SK-N-SH (cell line): Measurements from ENCODE around the gene BAIAP3. TPM values are rescaled to one million over a fixed set of nuclear protein-coding genes. Genes with fewer than 3 reads are reported as not detected.

Experiments used
- CTCF ChIA-PET: fragments of 300-600, 350-600 bp; formaldehyde crosslinking; extraction: SDS; loops from one replicate; lab custom pipeline; 2021; lab: Yijun Ruan, JAX
- POLR2A ChIA-PET: fragments of 350-600 bp; sonication (Branson Sonifier 250); formaldehyde crosslinking; extraction: SDS; loops from one replicate; lab custom pipeline; 2020; ENCODE audit warnings: antibody characterized with exemption, inconsistent platforms; lab: Yijun Ruan, JAX
- DNase-seq: peaks from one replicate; pipeline ENCODE4 v3.0.0; 2012
- H2AFZ ChIP-seq: fragments of 200-600 bp; sonication (generic); 2 replicates; pipeline ENCODE4 v1.8.1; 2016; ENCODE audit warnings: antibody characterized with exemption, mild to moderate bottlenecking, low read depth
- H3F3A ChIP-seq: fragments of 200-600 bp; sonication (generic); replicated peaks from 2 replicates; pipeline ENCODE3; 2016; ENCODE audit warnings: antibody characterized with exemption, mild to moderate bottlenecking; ENCODE audit not compliant: insufficient read depth
- H3K27ac ChIP-seq, 2 experiments: fragments of 200-500 bp in 1 of 2; fragments of 200-600 bp in 1 of 2; sonication (Bioruptor generic) in 1 of 2; sonication (generic), shearing (Covaris generic) in 1 of 2; 2 replicates each; pipeline versions ENCODE4 v1.5.1 to v1.6.1; 2014 to 2016; ENCODE audit warnings: low read depth in 2 of 2, inconsistent platforms in 1 of 2, low read length in 1 of 2, mild to moderate bottlenecking in 1 of 2, mixed read lengths in 1 of 2
- H3K27me3 ChIP-seq: fragments of 200-600 bp; sonication (generic), shearing (Covaris generic); 2 replicates; pipeline ENCODE4 v1.6.1; 2016; ENCODE audit warnings: mixed run types; ENCODE audit not compliant: insufficient read depth
- H3K36me3 ChIP-seq, 2 experiments: fragments of 200-500 bp in 1 of 2; fragments of 200-600 bp in 1 of 2; sonication (Bioruptor generic) in 1 of 2; sonication (generic) in 1 of 2; replicated peaks in 1 of 2; 2 replicates each; pipeline versions ENCODE3 to v1.5.1; 2014 to 2016; ENCODE audit warnings: low read length in 1 of 2, mild to moderate bottlenecking in 1 of 2; ENCODE audit not compliant: insufficient read depth in 2 of 2, control insufficient read depth in 1 of 2
- H3K4me1 ChIP-seq, 2 experiments: fragments of 200-500 bp in 1 of 2; fragments of 200-600 bp in 1 of 2; sonication (Bioruptor generic) in 1 of 2; sonication (generic), shearing (Covaris generic) in 1 of 2; 2 replicates each; pipeline versions ENCODE4 v1.5.1 to v1.6.1; 2014 to 2016; ENCODE audit warnings: low read depth in 1 of 2, low read length in 1 of 2, mixed run types in 1 of 2; ENCODE audit not compliant: insufficient read depth in 2 of 2, control insufficient read depth in 1 of 2
- H3K4me2 ChIP-seq: fragments of 200-600 bp; sonication (generic), shearing (Covaris generic); 2 replicates; pipeline ENCODE4 v1.6.1; 2017; ENCODE audit warnings: mixed run types
- H3K4me3 ChIP-seq, 2 experiments: fragments of 200-500 bp in 1 of 2; fragments of 200-600 bp in 1 of 2; sonication (Bioruptor generic) in 1 of 2; sonication (generic), shearing (Covaris generic) in 1 of 2; 2 replicates each; pipeline versions ENCODE4 v1.5.1 to v1.8.1; 2014 to 2016; ENCODE audit warnings: low read depth in 2 of 2, inconsistent platforms in 1 of 2, low read length in 1 of 2, mild to moderate bottlenecking in 1 of 2, mixed read lengths in 1 of 2, moderate library complexity in 1 of 2
- H3K79me2 ChIP-seq: fragments of 200-600 bp; sonication (generic); 2 replicates; pipeline ENCODE4 v1.8.1; 2017; ENCODE audit warnings: mild to moderate bottlenecking; ENCODE audit not compliant: insufficient read depth
- H3K9ac ChIP-seq: fragments of 200-600 bp; sonication (generic); 2 replicates; pipeline ENCODE4 v1.6.1; 2017; ENCODE audit warnings: mixed run types
- H3K9me2 ChIP-seq: fragments of 200-600 bp; sonication (generic); 2 replicates; pipeline ENCODE4 v1.6.1; 2017; ENCODE audit warnings: mixed run types
- H3K9me3 ChIP-seq: fragments of 200-600 bp; sonication (generic); 2 replicates; pipeline ENCODE4 v1.6.1; 2017; ENCODE audit warnings: mixed run types, mild to moderate bottlenecking, moderate library complexity
- H4K20me1 ChIP-seq: fragments of 200-600 bp; sonication (generic); 2 replicates; pipeline ENCODE4 v1.6.1; 2017; ENCODE audit warnings: mild to moderate bottlenecking, mixed run types; ENCODE audit not compliant: insufficient read depth
- ELF1 ChIP-seq: IDR thresholded peaks from 2 replicates; pipeline ENCODE4 v1.4.0; 2012
- FOXM1 ChIP-seq: IDR thresholded peaks from 2 replicates; pipeline ENCODE4 v1.4.0; 2012; ENCODE audit warnings: low read depth, mild to moderate bottlenecking
- JUND ChIP-seq: IDR thresholded peaks from 2 replicates; pipeline ENCODE4 v1.4.0; 2012
- MXI1 ChIP-seq: IDR thresholded peaks from 2 replicates; pipeline ENCODE4 v1.6.1; 2012; ENCODE audit warnings: mild to moderate bottlenecking, low read depth, low read length, improper control_type of control experiment
- NFIC ChIP-seq: IDR thresholded peaks from 2 replicates; pipeline ENCODE4 v1.4.0; 2012; ENCODE audit warnings: borderline replicate concordance
- NRF1 ChIP-seq: IDR thresholded peaks from 2 replicates; pipeline ENCODE4 v1.6.1; 2012; ENCODE audit warnings: low read depth, mild to moderate bottlenecking, low read length
- POLR2AphosphoS5 ChIP-seq: IDR thresholded peaks from 2 replicates; pipeline ENCODE4 v1.6.1; 2012; ENCODE audit warnings: low read depth, low read length
- RAD21 ChIP-seq: IDR thresholded peaks from 2 replicates; pipeline ENCODE4 v1.6.1; 2012; ENCODE audit warnings: mild to moderate bottlenecking, low read length
- RCOR1 ChIP-seq: fragments of 150-350 bp; IDR thresholded peaks from 2 replicates; pipeline ENCODE4 v1.6.1; 2017; ENCODE audit warnings: antibody characterized with exemption, low read length
- RFX5 ChIP-seq: IDR thresholded peaks from 2 replicates; pipeline ENCODE4 v1.6.1; 2012; ENCODE audit warnings: mild to moderate bottlenecking, improper control_type of control experiment, low read length
- SMC3 ChIP-seq: IDR thresholded peaks from 2 replicates; pipeline ENCODE4 v1.6.1; 2012; ENCODE audit warnings: low read depth, low read length, improper control_type of control experiment
- TAF1 ChIP-seq: IDR thresholded peaks from 2 replicates; pipeline ENCODE4 v1.6.1; 2012; ENCODE audit warnings: low read depth, mild to moderate bottlenecking, low read length, moderate library complexity, borderline replicate concordance
- TCF12 ChIP-seq: IDR thresholded peaks from 2 replicates; pipeline ENCODE4 v1.4.0; 2012
- YY1 ChIP-seq: IDR thresholded peaks from 2 replicates; pipeline ENCODE4 v1.4.0; 2012; ENCODE audit warnings: low read depth, mild to moderate bottlenecking
- WGBS: methylation state at CpG from one replicate; pipeline ENCODE4 v1.1.6; 2017; ENCODE audit warnings: low lambda C conversion rate; 5-methylcytosine and 5-hydroxymethylcytosine counted together
- polyA plus RNA-seq, 3 experiments: library from polyadenylated mRNA; depleted of rRNA; stranded (reverse); fragments of >200 nt; gene quantifications; 2 replicates each; pipeline ENCODE4 v1.2.3, GENCODE V29; 2012
- TF ChIP-seq, protein P1 (sequence below): IDR thresholded peaks from 2 replicates; pipeline ENCODE4; 2012
- TF ChIP-seq, protein P2 (sequence below): fragments of 150-350 bp; IDR thresholded peaks from 2 replicates; pipeline ENCODE4 v1.6.1; 2016; ENCODE audit warnings: mild to moderate bottlenecking, low read depth, low read length
- TF ChIP-seq, protein P3 (sequence below): IDR thresholded peaks from 2 replicates; pipeline ENCODE4 v1.4.0; 2012; ENCODE audit warnings: low read depth

BAIAP3 gene
- polyA plus RNA-seq, 1 of the 3 experiments (the other 2 are of a cell fraction): 1.1 TPM

DNA sequence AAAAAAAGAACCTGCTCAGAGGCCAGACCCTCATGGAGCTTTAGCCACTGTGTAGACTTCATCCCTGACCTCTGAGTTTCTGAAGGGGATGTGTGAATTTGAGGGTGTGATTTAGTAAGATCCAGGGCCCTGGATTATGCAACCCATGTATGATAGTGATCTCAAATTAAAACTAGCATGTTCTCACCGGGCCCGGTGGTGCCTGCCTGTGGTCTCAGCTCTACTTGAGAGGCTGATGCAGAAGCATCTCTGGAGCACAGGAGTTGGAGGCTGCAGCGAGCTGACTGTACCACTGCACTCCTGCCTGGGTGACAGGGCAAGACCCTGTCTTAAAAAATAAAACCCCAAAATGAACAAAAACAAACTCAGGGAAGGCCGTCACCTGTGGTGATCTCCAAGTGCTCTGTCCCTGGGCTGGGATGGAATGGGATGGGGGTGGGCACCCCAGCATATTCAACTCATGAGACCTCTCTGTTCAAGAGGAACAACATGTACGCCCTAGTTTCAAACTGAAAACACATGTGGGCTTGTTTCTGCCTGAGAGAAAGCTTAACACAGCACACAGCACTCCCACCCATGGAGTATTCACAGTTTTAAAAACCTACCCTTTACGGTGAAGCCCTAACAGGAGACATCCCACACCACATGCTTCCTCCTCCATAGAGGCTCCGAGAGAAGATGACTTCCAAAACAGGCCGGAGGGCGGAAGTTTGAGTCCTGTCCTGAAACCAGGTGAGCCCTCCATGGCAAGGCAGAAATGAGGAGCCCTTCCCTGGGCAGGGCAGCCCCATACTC is 48.4 kb downstream of the BAIAP3 start:
- no peaks in the 10 kb centered on the region for H3K27me3 ChIP-seq
- WGBS: 84% methylated on average over 9 of the region's 9 CpGs
- peaks cover 0 to 3% of the 10 kb centered on the region in 2 experiments for H3K36me3 ChIP-seq
- H3K27ac ChIP-seq: no peak overlapping the region
- ChIA-PET CTCF (interaction anchor here (1.2 kb wide), 1 partner anchor 18 kb away, joined by 5 read pairs; no protein-coding TSS in a partner anchor), POLR2A (no interaction called here)
- no peaks in the 10 kb centered on the region for H3K9me3 ChIP-seq
- peaks cover 10% of the 10 kb centered on the region for H3F3A ChIP-seq
- DNase-seq: no peak
- H3K9me2 ChIP-seq: no peaks in the 10 kb centered on the region
- H3K9ac ChIP-seq: no peak overlapping the region
- H3K4me2 ChIP-seq: no peak overlapping the region
- H3K79me2 ChIP-seq: peaks cover 9% of the 10 kb centered on the region; the same call in 1 of the 2 replicates
- peaks cover 9 to 12% of the 10 kb centered on the region in 2 experiments; a peak in 3 of 4 replicates for H3K4me1 ChIP-seq
- no peak overlapping the region for H3K4me3 ChIP-seq
- H4K20me1 ChIP-seq: no peaks in the 10 kb centered on the region
- TF ChIP-seq RCOR1: no peak
- no peak for TF ChIP-seq MXI1
- TF ChIP-seq TAF1: no peak
- TF ChIP-seq JUND: no peak
- TF ChIP-seq, protein P1, sequence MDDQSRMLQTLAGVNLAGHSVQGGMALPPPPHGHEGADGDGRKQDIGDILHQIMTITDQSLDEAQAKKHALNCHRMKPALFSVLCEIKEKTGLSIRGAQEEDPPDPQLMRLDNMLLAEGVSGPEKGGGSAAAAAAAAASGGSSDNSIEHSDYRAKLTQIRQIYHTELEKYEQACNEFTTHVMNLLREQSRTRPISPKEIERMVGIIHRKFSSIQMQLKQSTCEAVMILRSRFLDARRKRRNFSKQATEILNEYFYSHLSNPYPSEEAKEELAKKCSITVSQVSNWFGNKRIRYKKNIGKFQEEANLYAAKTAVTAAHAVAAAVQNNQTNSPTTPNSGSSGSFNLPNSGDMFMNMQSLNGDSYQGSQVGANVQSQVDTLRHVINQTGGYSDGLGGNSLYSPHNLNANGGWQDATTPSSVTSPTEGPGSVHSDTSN: no peak
- no peak for TF ChIP-seq TCF12
- TF ChIP-seq, all 33 proteins: peak for 0
- no peak overlapping the region for H2AFZ ChIP-seq

DNA sequence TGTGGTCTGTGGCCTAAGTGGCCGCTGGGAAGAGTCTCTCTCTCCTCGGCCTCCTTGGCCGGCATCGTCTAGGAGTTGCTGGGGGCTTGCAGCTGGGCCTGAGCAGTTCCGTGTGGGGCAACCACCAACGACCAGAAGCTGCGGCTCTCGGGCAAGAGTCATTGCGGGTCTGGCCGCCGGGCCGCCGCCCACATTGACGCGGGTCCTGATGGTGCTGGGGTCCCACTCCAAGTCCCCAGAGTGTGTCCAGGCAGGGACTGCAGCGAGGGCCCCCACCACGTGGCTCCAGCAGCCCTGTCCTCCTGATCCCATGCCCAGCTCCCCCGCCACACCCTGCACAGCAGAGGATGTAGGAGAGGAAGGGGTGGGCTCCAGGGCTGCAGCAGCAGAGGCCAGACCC is 50.1 kb downstream of the BAIAP3 start:
- Histone ChIP-seq H3K9me3 (no peaks in the 10 kb centered on the region), H3K27me3 (no peaks in the 10 kb centered on the region), H3K9me2 (no peaks in the 10 kb centered on the region), H3K79me2 (peaks cover 6% of the 10 kb centered on the region; the same call in 1 of the 2 replicates), H3K27ac (no peak overlapping the region), H3F3A (peaks cover 10% of the 10 kb centered on the region), H3K4me3 (no peak overlapping the region), H2AFZ (no peak overlapping the region), H3K36me3 (peaks cover 0 to 3% of the 10 kb centered on the region in 2 experiments), H3K9ac (no peak overlapping the region), H4K20me1 (no peaks in the 10 kb centered on the region), H3K4me2 (no peak overlapping the region), H3K4me1 (peaks cover 2 to 11% of the 10 kb centered on the region in 2 experiments; a peak in 2 of 4 replicates)
- DNase-seq: no peak
- ChIA-PET POLR2A (no interaction called here), CTCF (no interaction called here)
- TF ChIP-seq YY1 (no peak), RFX5 (no peak), FOXM1 (no peak), TAF1 (no peak), NFIC (no peak), POLR2AphosphoS5 (no peak), TCF12 (no peak), SMC3 (no peak), NRF1 (no peak), RAD21 (no peak), RCOR1 (no peak), ELF1 (no peak)
- TF ChIP-seq, protein P2, sequence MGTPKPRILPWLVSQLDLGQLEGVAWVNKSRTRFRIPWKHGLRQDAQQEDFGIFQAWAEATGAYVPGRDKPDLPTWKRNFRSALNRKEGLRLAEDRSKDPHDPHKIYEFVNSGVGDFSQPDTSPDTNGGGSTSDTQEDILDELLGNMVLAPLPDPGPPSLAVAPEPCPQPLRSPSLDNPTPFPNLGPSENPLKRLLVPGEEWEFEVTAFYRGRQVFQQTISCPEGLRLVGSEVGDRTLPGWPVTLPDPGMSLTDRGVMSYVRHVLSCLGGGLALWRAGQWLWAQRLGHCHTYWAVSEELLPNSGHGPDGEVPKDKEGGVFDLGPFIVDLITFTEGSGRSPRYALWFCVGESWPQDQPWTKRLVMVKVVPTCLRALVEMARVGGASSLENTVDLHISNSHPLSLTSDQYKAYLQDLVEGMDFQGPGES: no peak
- TF ChIP-seq, protein P3, sequence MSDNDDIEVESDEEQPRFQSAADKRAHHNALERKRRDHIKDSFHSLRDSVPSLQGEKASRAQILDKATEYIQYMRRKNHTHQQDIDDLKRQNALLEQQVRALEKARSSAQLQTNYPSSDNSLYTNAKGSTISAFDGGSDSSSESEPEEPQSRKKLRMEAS: no peak
- 80% methylated on average over 1 of the region's 18 CpGs for WGBS
